Skeletal muscle tissue (tissue), 4 donors: ENCODE measurements around the gene CNKSR2. TPM values are rescaled to one million over a fixed set of nuclear protein-coding genes. Genes with fewer than 3 reads are reported as not detected.

Experiments used
- H3K27ac ChIP-seq: one replicate; pipeline ENCODE4 v1.7.0; 2013; ENCODE audit warnings: mild to moderate bottlenecking, low read depth, low read length, inconsistent platforms
- H3K27me3 ChIP-seq, 3 donors: one replicate each; pipeline ENCODE4 v1.7.0; 2013; ENCODE audit warnings: low read length in 3 of 3; ENCODE audit not compliant: control insufficient read depth in 3 of 3, insufficient read depth in 3 of 3
- H3K36me3 ChIP-seq, 3 donors: one replicate each; pipeline ENCODE4 v1.7.0; 2013; ENCODE audit warnings: low read length in 3 of 3; ENCODE audit not compliant: control insufficient read depth in 3 of 3, insufficient read depth in 3 of 3
- H3K4me1 ChIP-seq, 3 donors: one replicate each; pipeline ENCODE4 v1.7.0; 2013; ENCODE audit warnings: low read length in 3 of 3, mild to moderate bottlenecking in 3 of 3; ENCODE audit not compliant: control insufficient read depth in 3 of 3, insufficient read depth in 3 of 3
- H3K4me3 ChIP-seq, 3 donors: one replicate each; pipeline ENCODE4 v1.7.0; 2013; ENCODE audit warnings: low read length in 3 of 3
- H3K9ac ChIP-seq, 3 donors: one replicate each; pipeline ENCODE4 v1.7.0; 2013; ENCODE audit warnings: low read length in 3 of 3, mild to moderate bottlenecking in 3 of 3, moderate library complexity in 2 of 3, low read depth in 1 of 3
- H3K9me3 ChIP-seq, 3 donors: one replicate each; pipeline ENCODE4 v1.7.0; 2013; ENCODE audit warnings: low read length in 3 of 3; ENCODE audit not compliant: control insufficient read depth in 3 of 3
- total RNA-seq: library from RNA; depleted of rRNA; stranded (reverse); fragments of >200 nt; gene quantifications from one replicate; pipeline ENCODE4 v1.2.3, GENCODE V29; 2014
- donor health status: Osteomylitis.

The CNKSR2 gene
- total RNA-seq, 1 donor from 2014 or later: 7.8 TPM

DNA sequence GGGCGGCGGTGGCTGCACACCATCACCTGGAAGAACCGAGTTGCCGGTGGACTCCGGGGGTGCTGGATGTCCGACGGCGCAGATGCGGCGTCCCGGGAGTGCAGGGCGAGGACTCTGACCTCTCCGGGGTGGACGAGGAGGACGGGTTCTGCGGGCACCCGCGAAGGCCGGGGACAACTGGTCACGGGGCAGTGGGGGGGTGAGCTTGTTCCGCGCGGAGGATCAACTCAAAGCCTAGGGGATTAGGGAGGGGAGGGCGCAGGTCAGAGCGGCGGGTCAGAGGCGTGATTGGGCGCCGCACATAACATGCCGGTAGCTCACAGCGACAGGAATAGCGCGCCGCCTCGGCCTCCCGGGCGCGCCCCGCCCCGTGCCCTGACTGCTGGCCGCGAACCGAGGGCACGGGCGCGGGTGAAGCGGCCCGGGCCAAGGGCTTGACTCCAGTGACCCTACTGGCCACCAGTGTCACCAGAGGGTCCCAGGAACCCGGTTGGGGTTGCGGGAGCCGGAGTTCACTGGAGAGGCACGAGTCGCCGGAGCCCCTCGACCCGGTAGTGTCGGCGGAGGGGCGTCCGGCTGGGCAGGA is 284.0 kb downstream of the CNKSR2 start, which contains the start of gene KLHL34:
TSS of gene KLHL34 (minus strand) at position 179 of the 586 bp plus-strand sequence. CDS start 542 bp downstream, outside the sequence.
- H3K4me3 ChIP-seq: peak within 1 kb of the TSS; percentile 62 to 76 (median 63)
- H3K36me3 ChIP-seq: peaks cover 0 to 7% (median 0%) of the 10 kb centered on the region in 3 donors
- H3K9ac ChIP-seq: peak within 1 kb of the TSS; percentile 70 to 91 (median 78)
- H3K27me3 ChIP-seq: no peaks in the 10 kb centered on the region
- H3K9me3 ChIP-seq: no peaks in the 10 kb centered on the region
- H3K27ac ChIP-seq: peak within 1 kb of the TSS; percentile 89
- H3K4me1 ChIP-seq: peaks cover 0 to 15% (median 6%) of the 10 kb centered on the region in 3 donors

DNA sequence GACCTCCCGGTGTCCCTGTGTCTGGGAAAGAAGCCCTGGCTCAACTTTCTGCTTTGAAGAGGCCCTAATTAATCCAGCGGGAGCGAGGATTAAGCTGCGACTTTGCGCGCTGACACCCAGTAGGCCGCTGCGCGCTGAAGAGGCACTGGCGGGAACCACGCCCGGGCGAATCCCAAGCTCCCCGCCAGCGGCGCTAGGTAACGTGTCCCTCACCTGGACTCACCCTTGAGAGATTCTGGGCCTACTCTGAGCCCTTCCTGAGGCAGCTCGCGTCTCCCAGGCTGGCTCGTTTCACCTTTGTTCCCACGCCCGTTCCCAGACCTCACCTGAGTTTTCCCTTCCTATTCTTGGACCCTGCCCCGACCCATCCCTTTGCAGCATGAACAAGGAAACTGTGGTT is 284.5 kb downstream of the CNKSR2 start:
- Histone ChIP-seq H3K27ac (peak overlapping the region; percentile 89), H3K9me3 (no peaks in the 10 kb centered on the region), H3K27me3 (no peaks in the 10 kb centered on the region), H3K4me1 (peaks cover 0 to 15% (median 8%) of the 10 kb centered on the region in 3 donors), H3K36me3 (peaks cover 0 to 7% (median 0%) of the 10 kb centered on the region in 3 donors), H3K9ac (peak overlapping the region; percentile 70 to 83 (median 78)), H3K4me3 (peak overlapping the region; percentile 62 to 68 (median 63))

DNA sequence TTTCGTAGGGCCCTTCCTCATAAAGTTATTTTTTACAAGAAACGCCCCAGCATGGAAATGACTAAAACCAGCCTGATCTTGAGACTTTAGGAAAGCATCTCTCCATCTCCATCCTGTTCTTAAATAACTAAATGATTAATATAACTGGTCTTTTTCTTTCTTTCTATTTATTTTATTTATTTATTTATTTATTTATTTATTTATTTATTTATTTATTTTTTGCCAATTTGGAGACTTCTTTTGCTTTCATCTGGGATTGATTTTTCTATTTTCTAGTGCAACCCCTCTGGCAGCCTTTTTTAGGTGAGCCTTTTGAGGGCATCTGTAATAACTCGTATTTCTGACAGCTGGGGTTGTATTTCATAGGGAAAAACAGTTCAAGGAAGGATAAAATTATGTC is 285.1 kb downstream of the CNKSR2 start:
- peak overlapping the region; percentile 62 to 68 (median 63) for H3K4me3 ChIP-seq
- no peaks in the 10 kb centered on the region for H3K9me3 ChIP-seq
- peak overlapping the region; percentile 70 to 83 (median 78) for H3K9ac ChIP-seq
- peaks cover 0 to 7% (median 0%) of the 10 kb centered on the region in 3 donors for H3K36me3 ChIP-seq
- H3K27ac ChIP-seq: peak overlapping the region; percentile 89
- peaks cover 0 to 16% (median 10%) of the 10 kb centered on the region in 3 donors for H3K4me1 ChIP-seq
- H3K27me3 ChIP-seq: no peaks in the 10 kb centered on the region

DNA sequence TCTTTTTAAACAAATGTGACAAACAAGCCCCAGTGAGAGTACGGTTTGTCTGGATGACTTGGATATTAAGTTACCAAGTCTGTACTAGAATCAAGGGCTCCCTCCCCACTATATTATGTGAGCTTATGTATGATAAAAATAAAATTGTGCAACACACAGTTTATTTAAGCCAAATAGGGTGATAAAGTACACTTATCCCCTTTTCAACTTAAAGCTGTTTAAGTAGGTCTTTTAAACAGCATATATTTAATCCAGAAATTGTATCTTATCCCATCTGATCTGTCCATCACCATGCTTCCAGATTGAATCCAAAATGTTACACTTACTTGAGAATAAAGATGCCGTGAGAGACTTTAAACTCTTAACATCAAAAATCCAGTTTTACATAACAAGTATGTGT is 285.9 kb downstream of the CNKSR2 start:
- Histone ChIP-seq H3K27ac (peak overlapping the region; percentile 68), H3K27me3 (no peaks in the 10 kb centered on the region), H3K4me1 (peaks cover 0 to 25% (median 15%) of the 10 kb centered on the region in 3 donors), H3K4me3 (peak overlapping the region in 1 of 3 donors; percentile 58), H3K9me3 (no peaks in the 10 kb centered on the region), H3K9ac (peak overlapping the region in 1 of 3 donors; percentile 80), H3K36me3 (peaks cover 0 to 7% (median 0%) of the 10 kb centered on the region in 3 donors)

DNA sequence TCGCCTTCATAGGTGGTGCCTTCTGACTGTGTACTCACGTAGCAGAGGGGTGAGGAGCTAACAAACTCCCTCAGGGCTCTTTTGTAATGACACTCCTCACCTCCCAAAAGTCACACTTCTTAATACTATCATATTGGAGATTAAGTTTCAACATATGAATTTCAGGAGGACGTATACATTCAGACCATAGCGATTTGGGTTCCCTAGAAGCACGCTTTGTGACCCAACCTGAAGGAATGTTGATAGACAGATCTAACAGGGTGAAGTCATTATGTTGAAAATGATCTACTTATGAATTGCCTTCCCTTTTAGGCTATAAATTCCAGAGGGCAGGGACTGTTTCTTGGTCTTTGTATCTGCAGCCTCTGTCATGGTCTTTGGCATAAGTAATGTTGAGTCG is 287.1 kb downstream of the CNKSR2 start:
- Histone ChIP-seq H3K36me3 (peaks cover 0 to 4% (median 0%) of the 10 kb centered on the region in 3 donors), H3K9me3 (no peaks in the 10 kb centered on the region), H3K9ac (no peak overlapping the region), H3K27ac (peak overlapping the region; percentile 72), H3K4me1 (peaks cover 0 to 24% (median 15%) of the 10 kb centered on the region in 3 donors), H3K4me3 (peak overlapping the region in 1 of 3 donors; percentile 29), H3K27me3 (no peaks in the 10 kb centered on the region)

DNA sequence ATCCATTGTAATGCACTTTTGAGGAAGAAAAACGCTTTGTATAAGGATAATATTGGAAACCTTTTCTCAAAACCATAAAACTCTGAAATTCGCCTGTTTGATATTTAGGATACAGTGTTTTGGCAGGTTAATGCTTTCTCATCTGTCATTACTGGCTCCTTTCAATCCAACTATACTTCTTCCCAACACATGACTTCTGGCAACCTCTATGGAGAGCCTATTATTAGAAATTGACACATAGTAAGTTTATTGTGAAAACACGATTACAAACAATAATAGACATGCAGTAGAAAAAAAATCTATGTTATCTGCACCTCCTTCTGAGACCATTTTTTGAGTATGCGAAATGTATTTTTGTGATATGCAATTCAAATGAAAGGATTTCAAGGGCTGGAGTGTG is 288.5 kb downstream of the CNKSR2 start:
- peak overlapping the region in 1 of 3 donors; percentile 50 for H3K9ac ChIP-seq
- H3K27ac ChIP-seq: peak overlapping the region; percentile 72
- no peaks in the 10 kb centered on the region for H3K36me3 ChIP-seq
- no peaks in the 10 kb centered on the region for H3K9me3 ChIP-seq
- peaks cover 0 to 33% (median 15%) of the 10 kb centered on the region in 3 donors for H3K4me1 ChIP-seq
- H3K4me3 ChIP-seq: no peak overlapping the region
- H3K27me3 ChIP-seq: no peaks in the 10 kb centered on the region

DNA sequence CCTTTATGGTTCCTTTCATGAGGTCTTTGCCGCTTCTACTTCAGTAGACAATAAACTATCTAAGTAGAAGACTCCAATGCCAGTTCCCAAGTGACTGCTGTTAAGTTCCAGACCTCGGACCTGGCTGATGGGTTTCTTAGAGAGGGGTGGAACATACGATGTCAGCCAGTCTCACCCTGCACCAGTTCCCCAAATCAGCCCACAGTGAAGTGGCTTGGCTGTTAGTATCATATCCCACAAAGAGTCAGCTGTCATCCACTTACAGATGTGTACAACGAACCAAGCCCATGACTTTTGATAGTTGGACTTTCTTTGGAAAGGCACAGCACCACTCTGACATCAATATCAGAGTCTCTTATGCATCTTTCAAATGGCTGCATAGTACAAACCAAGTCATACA is 292.0 kb downstream of the CNKSR2 start:
- Histone ChIP-seq H3K36me3 (no peaks in the 10 kb centered on the region), H3K27ac (peak overlapping the region; percentile 74), H3K9me3 (no peaks in the 10 kb centered on the region), H3K27me3 (no peaks in the 10 kb centered on the region), H3K4me3 (peak overlapping the region in 1 of 3 donors; percentile 22), H3K9ac (peak overlapping the region in 2 of 3 donors; percentile 32 to 35), H3K4me1 (peaks cover 0 to 33% (median 15%) of the 10 kb centered on the region in 3 donors)

DNA sequence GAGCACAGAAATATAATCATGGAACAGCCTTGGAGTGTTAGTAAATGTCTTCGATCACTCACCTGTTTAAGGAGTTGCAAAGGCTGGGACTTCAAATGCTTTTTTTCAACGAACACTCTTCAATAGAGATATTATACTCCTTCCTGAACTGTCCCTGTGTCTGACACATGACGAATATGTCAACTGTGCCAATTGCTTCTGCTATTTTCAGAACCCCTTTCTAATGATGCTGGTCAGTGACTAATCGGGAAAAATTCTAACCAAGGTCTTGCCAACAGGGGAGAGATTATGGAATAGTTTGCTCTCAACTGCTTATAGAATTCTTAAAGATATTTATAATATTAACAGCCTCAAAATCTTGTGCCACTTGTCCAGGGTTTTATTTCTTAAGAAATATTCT is 292.5 kb downstream of the CNKSR2 start:
- Histone ChIP-seq H3K4me3 (peak overlapping the region in 1 of 3 donors; percentile 22), H3K27me3 (no peaks in the 10 kb centered on the region), H3K27ac (peak overlapping the region; percentile 74), H3K4me1 (peaks cover 0 to 29% (median 13%) of the 10 kb centered on the region in 3 donors), H3K9me3 (no peaks in the 10 kb centered on the region), H3K36me3 (no peaks in the 10 kb centered on the region), H3K9ac (peak overlapping the region in 2 of 3 donors; percentile 32 to 35)

DNA sequence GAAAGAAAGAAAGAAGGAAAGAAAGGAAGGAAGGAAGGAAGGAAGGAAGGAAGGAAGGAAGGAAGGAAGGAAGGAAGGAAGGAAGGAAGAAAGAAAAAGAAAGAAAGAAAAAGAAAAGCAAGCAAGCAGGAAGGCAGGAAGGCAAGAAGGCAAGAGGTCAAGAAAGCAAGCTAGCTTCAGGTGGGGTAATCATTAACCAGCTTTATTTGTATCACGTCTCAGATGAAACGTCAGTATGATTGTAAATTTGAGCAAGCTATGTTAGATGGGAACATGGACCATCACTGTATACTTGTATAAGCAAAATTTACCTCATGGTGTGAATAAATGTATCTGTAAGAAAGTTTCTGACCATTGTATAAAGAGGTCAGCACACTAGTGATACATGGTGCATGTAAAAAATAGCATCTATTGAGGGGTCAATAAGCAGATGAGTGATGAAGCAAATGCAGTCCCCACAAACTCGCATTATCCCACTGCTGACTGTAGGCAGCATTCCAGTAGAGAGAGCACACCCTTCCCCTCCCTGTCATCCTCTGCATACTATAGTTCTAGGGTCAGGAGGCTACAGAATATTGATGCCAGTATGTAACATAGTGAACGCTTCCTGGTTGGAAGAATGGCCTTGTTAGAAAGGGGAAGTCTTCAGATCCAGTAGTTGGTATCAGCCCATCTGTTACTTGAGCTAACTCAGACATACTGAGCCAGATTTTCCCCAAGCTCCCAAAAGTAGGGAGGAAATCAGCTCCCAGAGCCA is 300.4 kb downstream of the CNKSR2 start:
- Histone ChIP-seq H3K27ac (no peak overlapping the region), H3K36me3 (no peaks in the 10 kb centered on the region), H3K27me3 (no peaks in the 10 kb centered on the region), H3K4me3 (no peak overlapping the region), H3K9me3 (no peaks in the 10 kb centered on the region), H3K9ac (no peak overlapping the region), H3K4me1 (no peaks in the 10 kb centered on the region)

DNA sequence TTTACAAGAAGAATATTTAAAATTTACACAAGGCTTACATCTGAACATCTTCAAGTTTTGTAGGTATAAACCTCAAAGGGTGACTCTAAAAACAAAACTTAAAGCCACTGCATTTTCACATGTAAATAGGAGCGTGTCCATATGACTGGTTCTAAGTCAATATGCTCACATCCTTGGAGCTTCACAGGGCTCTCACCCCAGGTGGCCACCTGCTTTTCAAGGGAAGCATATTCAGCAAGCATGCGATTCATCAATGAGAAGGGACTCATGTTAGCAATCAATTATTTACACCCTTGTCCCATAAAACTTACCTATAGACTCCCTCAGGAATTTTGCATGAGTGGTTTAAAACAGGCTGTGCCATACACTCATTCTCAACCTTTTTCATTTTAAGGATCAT is 301.7 kb downstream of the CNKSR2 start:
- H3K27ac ChIP-seq: no peak overlapping the region
- H3K36me3 ChIP-seq: no peaks in the 10 kb centered on the region
- no peaks in the 10 kb centered on the region for H3K27me3 ChIP-seq

More for the DNA sequence above, 301.7 kb downstream of the CNKSR2 start:
- H3K9me3 ChIP-seq: no peaks in the 10 kb centered on the region
- H3K4me1 ChIP-seq: no peaks in the 10 kb centered on the region
- H3K4me3 ChIP-seq: no peak overlapping the region
- H3K9ac ChIP-seq: no peak overlapping the region
